Fibroblast of skin of abdomen (primary cell): ENCODE measurements around the gene CYTH1.
A peak's percentile ranks its signal among the peaks of the same experiment; 100 is the strongest.

Source experiments
- DNase-seq: peaks from one replicate; pipeline ENCODE4 v3.0.0-alpha.2; 2013

CYTH1 gene

DNA sequence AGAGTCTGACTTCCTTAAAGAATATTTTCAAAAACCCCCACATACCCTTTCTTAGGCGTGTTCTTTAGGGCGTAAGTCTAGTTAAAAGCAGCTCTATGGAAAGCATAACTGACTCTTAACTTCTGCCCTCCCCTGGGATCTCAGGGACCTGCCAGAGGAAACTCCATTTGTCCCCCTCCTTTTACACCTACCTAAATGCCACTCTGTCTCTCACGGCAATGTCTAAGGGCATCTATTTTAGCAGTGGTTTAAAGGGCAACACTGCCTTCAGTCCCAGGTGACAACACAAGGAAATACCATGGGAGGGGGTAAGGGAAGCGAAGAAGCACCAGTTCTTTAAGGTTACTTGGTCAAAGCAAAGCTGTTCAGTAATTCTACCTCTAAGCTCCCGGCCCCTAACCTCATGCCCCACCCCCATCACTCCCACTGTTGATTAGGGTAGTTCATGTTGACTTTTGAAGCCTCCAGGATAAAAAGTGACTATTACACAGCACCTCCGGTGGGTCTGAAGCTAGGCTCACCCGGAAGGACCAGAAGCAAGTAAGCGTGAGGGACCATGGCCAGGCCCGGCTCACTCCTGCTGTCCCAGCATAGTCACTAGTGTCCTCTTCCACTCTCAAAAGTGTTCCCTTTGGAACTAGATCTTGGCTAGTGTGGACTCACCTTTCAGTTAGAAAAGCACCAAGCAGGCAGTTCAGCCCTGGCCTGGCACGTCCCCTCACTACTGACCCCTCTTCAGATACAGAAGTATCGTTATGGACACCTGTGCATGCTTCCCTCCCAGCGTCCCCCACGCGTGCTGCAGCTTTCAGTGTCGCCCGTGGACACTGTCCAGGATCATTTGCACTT, 47.1 kb downstream of the CYTH1 start:
- DNase-seq: no peak

DNA sequence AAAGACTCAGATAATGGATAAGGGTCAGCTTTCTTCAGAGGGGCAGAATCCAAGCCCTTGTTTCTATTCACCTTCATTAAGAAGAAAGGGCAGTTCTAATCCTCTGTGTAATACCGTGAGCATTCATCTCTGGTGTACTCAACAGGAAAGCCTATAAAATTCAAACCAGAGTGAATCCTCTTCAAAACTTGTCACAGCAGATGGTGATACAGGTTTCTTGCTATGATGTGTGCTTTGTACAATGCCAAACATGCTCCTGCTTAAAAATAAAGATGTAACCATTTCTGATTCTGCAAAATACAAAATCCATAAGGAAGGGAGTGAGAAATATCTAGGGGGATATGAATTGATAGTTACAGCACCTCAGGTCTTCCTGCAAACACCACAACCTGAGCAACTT, 49.7 kb downstream of the CYTH1 start:
- DNase-seq: no peak

DNA sequence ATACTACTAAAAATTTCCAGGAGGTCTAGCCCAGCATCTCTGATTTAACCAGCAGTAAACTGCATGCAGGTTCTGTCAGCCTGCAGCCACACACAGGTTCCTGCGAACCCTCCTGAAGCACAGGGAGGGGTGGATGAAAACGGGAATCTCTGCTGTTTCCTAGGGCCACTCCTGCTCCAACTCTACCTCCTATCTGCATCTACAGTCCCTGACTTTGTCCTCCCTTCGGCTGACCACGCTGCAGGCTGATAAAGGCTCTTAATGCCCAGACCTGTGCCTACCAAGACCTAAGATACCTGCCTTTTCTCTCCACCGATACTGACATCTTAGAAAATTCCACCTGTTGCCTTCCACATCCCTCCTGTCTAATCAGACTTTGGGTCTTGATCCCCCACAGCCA, 50.2 kb downstream of the CYTH1 start:
- no peak for DNase-seq

DNA sequence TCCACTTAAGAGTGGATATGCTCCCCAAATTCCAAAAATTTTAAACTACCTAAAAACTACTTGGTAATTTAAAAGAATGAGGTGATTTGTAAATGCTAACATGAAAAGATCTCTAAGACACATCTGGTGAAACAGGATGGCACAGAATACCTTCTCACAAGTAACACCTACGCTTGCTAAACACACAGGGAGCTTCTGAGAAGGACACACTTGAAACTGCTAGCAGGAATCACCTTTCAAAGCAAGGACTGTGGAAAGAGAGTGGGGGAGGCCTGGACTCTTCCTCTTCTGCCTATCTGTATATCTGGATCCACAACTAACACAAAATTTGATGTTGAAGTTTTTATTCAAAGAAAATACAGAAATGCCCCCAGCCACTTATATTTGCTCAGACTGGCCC, 52.4 kb downstream of the CYTH1 start:
- DNase-seq: no peak

DNA sequence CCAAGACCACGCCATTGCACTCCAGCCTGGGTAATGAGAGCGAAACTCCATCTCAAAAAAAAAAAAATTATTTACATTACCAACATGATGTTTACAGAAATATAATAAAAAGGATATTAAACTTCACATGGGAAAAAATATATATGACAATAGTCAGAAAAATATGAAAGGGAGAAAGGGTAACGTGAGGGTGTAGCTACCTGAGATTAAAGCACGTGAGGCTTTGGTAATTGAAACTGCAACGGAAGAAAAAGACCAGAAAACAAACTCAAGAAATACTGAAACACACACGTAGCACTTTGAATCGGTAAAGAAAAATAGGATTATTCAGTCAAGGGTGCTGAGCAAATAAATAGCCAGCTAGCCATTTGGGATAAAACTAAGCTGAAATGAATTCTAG, 53.6 kb downstream of the CYTH1 start:
- DNase-seq: no peak

DNA sequence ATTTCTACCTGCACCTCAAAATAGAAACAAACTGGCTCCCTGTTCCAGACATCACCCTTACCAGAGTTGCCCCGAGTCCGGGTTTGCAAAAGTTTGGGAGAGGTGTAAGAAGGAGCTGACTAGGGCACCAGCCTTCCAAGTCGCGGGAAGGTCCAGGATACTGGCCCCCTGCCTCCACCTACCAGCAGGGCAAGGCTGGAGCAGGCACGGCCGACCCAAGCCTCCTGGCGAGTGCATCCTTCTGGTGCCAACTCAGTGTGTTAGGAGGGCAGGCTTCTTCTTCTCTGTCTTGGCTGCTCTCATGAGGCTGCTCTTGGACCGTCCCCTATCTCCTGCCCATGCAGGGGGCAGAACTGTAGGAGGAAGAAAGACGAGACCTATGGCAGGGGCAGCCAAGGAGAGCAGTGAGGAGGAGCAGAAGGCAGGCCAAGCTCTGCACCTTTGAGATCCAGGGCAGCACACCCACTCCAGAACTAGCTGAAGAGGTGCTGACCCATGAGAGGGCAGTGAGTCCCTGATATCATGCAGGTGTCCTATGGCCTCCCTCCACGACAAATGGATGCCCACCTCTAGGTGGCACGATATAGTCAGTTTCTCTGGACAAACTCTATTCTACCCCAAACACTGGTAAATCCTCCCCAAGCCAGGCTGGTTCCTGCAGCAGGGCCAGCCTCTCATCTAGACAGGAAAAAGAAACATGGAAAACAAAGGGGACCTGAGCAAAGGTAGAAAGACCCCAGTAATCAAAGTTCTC, 54.4 kb downstream of the CYTH1 start:
- no peak for DNase-seq

DNA sequence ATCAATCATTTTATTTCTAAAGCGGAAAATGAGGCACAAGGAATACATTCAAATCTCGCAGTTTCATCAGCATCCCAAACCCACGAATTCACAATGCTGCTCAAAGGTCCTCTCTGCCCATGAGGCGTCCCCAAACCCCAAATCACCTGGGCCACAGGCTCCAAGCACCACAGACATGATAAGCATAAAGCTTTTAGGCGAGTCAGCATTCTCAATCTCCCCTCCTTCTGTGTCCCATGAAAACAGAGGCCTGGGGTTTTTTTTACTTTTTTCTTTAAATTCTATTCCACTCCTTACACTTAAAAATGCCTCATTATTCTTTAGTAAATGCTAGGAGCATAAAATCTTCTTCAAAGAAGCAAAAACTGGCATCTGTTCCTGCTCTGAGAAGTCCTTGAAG, 55.0 kb downstream of the CYTH1 start:
- no peak for DNase-seq

DNA sequence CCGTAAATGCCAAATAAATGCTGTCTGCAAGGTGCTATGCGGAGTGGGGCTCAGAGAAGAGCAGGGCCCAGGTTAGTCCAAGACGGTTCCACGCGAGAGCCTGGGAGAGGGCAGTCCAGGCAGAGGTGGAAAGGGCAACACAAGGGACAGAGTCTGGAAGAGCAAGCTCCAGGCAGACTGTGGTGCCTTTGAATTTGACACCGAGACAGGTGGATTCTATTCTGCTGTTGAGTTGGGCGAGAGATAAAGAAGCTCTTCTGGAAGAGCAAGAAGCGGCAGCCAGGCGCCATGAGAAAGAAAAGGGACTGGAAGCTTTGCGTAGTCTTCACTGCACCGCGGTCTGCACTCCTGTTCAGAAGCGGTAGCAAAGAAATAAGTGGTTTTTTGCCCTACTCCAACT, 55.6 kb downstream of the CYTH1 start:
- DNase-seq: no peak

DNA sequence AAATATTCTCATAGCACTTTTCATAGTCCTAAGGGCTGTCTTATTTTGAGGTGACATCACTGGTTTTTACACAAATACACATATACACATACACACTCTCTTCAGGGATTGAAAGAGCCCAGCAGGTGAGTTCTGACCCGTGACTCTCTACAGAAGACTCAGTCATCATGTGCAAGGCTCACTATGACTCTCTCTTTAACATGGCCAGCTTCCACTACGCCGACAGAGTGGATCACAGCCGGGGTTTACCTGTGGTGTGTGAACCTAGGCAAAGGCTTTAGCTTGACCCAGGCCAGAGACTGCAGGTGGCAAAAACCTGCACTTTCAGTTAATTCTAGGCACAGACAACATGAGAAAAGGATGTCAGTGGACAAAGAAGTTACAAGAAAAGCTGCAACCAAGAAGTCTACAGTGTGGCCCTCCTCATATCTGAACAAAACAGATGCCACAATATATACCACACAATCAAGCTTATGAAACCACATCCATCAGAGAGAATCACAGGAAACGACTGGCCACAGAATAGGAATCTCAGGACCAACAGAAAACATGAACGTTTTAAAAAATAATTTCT, 56.5 kb downstream of the CYTH1 start:
- DNase-seq: no peak

DNA sequence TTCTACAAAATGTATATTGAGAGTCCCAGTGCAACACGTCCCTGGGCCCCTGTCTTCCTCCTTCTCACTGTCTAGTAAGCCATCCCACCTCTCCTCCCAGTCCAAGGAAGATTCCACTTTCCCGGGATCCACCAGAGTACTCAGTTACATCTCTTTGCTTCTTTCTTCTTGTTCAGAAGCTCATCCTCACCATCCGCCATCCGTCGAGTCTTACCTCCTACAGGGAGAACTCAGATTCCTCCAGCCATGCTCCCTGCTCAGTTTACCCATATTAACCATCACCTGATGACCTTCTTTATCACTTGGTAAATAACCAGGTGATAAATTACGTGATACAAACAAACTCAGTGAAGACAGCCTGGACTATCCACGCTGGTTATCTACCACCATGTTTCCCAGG, 57.1 kb downstream of the CYTH1 start:
- no peak for DNase-seq

DNA sequence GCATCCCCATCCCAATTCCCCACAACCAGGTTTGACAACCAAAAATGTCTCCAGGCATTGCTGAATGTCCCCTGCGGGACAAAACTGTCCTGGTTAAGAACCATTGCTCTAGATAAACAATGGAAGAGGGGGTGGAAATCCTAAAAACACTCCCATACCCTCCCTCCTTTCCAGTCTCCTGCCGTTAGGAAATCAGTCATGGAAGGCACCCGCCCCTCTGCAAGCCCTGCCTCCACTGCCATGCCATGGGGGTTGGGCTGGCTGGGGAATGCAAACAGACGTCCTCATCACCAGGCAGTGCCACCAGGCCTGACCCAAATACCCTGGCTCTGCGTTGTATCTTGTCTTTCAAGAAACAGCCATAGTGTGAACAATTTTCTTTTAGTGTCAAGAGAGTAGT, 57.5 kb downstream of the CYTH1 start:
- no peak for DNase-seq

DNA sequence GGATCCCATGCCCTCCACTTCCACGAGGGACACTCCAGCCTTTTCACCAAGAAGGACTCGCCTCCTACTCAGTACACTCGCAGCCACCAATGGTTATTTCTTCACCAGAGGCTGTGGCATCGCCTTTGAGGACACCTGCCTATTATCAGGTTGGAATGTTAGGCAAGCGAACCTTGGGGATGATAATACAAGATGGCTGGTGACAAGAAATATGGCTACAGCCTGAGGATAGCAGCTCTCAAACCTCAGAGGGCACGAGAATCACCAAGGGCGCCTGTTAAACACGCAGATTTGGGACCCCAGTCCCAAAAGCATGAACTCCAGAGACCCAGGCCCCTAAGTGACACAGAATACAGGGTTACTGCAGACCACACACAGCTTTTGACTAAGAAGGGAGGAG, 58.1 kb downstream of the CYTH1 start:
- DNase-seq: no peak

DNA sequence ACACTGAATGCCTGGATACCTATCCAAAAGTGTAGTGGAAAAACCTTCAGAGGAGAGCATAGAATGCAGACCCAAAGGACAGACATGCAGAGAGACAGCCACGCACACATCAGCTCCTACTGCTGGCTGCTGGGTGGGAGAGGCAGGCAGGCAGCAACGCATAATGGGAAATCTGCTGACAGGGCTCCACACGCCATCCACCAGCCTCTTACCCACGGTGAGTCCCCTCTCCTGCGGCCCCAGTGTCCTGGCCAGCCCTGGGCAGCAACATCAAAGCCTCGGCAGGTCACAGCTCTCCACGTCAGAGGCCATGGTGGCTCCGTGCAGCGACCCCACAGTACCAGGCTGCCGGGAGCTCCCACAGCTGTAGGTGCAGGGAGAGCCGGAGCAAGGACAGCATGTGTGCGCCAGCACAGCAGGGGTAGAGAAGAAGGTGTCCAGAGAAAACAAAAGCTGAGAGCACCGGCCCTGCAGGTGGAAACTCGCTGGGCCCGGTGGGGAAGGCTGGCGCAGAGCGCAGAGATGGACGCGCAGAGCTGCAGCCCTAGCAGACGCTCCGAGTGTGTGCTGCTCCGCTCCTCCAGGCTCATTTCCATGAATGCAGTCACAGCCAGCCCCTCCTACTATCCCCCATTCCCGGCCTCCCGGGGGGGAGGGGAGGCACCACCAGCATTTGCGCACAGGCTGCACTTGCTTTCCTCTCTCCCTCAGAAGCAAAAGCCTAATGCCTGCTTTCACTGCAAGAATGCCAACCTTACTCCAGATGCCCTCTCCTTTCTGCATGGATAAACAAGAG, 58.9 kb downstream of the CYTH1 start:
- DNase-seq: peak; percentile 62

DNA sequence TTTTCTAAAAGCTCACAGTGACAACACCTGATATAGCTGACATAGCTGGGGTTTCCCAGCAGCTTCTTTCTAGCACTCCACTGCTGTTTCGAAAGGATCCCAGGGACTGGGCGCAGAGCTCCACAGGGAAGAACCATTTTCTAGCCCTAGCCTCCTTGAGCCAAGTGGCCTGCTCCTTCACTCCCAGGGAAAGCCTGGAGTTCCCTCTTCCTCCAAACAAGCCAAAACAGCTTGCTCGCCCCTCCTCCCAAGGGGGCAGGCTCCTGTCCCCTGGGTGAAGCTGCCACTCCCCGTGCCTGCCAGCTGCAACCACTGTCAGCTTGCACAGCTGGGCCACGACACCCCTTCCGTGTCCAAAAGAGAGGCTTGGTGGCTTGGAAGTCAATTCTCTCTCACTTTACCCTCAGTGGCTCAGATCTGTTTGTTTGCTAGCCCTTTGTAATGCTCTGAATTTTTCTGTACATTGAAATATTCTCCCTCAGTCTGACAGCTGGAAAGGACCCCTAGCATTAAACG, 59.8 kb downstream of the CYTH1 start:
- no peak for DNase-seq

DNA sequence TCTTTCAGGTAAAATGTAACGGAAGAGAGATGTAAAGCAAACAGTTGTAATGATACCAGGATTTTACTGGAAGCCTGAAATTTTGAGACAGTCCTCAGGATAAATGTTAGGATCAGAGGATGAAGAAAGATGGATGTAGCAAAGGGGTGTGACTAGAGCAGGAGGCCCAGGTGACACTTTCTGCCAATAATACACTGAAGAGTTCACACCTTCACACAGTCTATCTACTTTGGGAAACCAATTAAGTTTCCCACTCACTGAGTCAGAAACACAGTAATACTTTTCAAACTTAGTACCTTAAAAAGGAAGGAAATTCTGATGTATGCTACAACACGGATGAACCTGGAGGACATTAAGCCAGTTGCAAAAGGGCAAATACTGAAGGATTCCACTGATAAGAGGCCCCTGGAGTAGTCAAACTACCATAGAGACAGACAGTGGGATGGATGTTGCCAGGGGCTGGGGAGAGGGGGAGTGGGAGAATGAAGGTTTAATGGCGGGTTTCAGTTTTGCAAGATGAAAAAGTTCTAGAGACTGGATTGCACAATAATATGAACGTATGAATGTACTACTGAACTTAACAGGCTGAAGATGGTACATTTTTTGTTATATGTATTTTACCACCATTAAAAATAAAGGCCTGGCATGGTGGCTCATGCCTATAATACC, 62.3 kb downstream of the CYTH1 start:
- DNase-seq: no peak

DNA sequence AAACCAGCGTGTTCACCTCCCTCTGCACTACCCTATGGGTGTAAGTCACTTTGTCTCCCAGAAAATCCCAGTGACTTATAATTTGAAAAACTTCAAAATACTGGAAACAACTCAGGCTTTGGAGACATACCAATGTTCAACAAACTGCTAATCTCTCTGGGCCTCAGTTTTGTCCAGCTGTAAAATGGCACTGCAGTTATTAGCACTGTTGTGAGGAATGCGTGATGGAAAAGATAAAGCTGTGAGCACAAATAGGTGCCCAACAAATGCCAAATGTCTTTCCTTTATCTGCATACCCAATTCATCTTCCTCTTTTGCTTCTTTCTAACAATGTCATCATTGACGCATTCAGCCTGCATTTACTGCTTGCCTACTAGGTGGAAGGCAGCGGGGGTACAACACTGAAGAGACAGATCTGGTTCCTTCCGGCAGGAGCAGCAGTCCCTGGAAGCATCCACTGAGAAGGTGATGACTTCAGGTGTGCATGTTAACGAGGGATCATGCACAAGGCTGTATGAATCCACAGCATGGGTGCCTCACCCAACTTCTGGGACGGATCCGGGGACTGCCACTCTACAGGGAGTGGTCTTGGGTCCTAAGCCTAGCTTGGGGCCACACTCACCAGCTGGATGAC, 63.4 kb downstream of the CYTH1 start:
- DNase-seq: no peak

DNA sequence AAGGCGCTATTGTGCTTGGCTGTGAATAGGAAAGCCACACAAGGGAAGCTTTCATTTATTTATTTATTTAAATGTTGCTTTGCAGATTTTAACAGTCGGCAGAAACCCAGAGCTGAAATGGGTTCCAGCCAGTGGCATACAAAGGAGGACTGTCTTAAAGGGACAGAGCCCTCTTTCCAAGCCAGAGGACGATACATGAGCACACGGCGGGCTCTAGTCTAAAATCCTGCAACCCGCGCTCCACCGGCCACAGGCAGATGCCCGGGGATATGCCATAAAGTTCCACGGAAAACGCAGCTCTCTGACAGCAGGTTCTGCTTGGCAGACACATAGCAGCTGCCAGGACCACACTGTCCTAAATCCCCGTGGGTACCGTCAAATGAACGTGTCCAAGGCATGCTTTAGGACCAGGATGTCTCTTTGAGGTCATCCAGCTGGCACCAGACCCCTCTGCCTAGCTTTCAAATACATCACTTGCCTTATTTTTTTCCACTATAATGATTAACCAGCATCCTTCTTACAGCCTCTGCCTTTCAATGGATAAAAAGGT, 64.6 kb downstream of the CYTH1 start:
- DNase-seq: peak; percentile 34

DNA sequence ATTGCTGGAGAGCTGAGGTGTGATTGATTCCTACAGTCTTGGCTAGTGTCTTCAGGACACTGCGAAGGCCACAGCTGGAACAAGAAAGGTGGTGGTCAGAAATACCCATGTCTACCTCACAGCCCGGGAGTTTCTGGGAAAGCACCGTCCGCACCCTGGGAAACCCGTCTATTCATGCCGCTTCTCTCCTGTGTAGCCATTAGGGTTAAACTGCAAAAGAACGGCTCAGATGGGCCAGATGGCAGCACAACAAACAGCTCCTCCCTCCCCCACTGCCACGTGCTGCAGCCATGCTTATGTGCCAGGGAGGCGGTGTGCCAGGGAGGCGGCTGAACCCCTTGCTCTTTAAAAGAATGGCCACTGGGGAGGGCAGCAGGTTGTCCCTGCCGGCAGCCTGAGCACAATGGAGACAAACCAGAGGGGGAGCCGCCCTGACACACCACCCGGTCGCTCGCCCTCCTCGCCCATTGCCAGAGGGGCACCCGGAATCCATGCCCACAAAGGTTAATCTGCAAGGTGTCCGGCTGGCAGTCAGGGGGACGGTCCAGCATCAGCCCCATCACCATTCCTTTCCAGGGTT, 65.2 kb downstream of the CYTH1 start:
- peak; percentile 21 for DNase-seq

DNA sequence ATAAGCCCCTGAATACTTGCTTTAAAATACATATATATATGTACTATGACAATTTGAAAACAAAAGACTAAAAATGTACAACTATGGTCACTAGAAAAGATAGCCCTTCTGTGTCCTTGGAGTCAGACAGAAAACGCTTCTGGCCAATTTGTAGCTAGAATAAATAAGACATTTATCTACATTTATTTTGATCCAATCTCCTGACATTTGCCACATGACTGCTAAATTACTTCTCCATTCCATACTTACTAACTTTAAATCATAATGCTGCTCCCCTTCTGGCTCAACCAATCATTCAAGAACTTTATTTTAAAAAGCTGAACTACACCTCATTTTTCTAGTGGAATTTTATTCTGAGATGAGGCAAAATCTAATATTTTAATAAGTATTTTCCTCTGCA, 65.8 kb downstream of the CYTH1 start:
- no peak for DNase-seq

DNA sequence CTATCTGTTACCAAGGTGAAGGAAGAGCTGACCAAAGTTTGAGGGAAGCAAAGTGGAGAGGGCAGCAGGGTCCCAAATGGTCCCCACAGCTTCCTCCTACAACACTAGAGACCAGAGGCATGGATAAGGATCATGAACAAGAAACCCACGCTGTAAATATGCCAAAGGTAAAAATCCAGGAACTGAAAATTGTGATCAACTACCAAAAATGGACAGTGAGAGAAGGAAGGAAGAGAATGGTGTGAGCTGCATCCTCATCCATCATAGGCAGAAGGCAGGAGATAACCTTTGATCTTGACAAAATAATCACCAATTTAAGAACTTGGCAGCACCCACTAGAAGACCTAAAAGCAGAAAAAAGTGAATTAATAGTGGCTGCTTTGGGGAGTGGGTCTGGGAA, 66.2 kb downstream of the CYTH1 start:
- DNase-seq: no peak
